K562 (cell line): Measurements from ENCODE around the gene C2orf69. TPM values are rescaled to one million over a fixed set of nuclear protein-coding genes. Genes with fewer than 3 reads are reported as not detected.

Source experiments
- ELF2 ChIP-seq: fragments of 250-450 bp; sonication (Bioruptor Pico); IDR thresholded peaks from 2 replicates; pipeline ENCODE4 v1.5.0; 2021; ENCODE audit warnings: mild to moderate bottlenecking
- HOMEZ ChIP-seq: fragments of 250-450 bp; sonication (Bioruptor Pico); IDR thresholded peaks from 2 replicates; pipeline ENCODE4 v1.4.0; 2020; ENCODE audit warnings: mild to moderate bottlenecking, moderate library complexity
- ID3 ChIP-seq, 2 experiments: fragments of 250-450 bp in 1 of 2; fragments of 450-650 bp in 1 of 2; sonication (Bioruptor Pico) in 1 of 2; IDR thresholded peaks; 2 replicates each; pipeline versions ENCODE4 v1.6.1 to v1.8.0; 2016 to 2021; ENCODE audit warnings: mild to moderate bottlenecking in 2 of 2, moderate library complexity in 2 of 2, missing compliant biosample characterization in 1 of 2, missing genetic modification characterization in 1 of 2
- MAZ ChIP-seq, 2 experiments: fragments of 450-650 bp in 1 of 2; sonication (generic) in 1 of 2; formaldehyde crosslinking; IDR thresholded peaks in 1 of 2; conservative IDR thresholded peaks in 1 of 2; 2 replicates each; pipeline versions ENCODE4 v1.4.0 to v1.5.0; 2020; ENCODE audit warnings: mild to moderate bottlenecking in 1 of 2, missing genetic modification reagents in 1 of 2
- MYBL2 ChIP-seq, 2 experiments: fragments of 450-650 bp in 1 of 2; sonication (generic) in 1 of 2; formaldehyde crosslinking in 1 of 2; IDR thresholded peaks; 2 replicates each; pipeline versions ENCODE4 v1.6.1 to v1.8.1; 2017 to 2022; ENCODE audit warnings: borderline replicate concordance in 1 of 2, inconsistent platforms in 1 of 2, low read depth in 1 of 2, mild to moderate bottlenecking in 1 of 2, missing genetic modification reagents in 1 of 2, moderate library complexity in 1 of 2
- NFE2L1 ChIP-seq: fragments of 450-650 bp; IDR thresholded peaks from 2 replicates; pipeline ENCODE4 v1.6.1; 2016; ENCODE audit warnings: missing genetic modification characterization, low read depth, mild to moderate bottlenecking, missing compliant biosample characterization, moderate library complexity, borderline replicate concordance
- PATZ1 ChIP-seq: fragments of 250-450 bp; sonication (Bioruptor Pico); IDR thresholded peaks from 2 replicates; pipeline ENCODE4 v1.5.0; 2020; ENCODE audit warnings: mild to moderate bottlenecking, borderline replicate concordance
- SRSF9 ChIP-seq: fragments of 200-400 bp; formaldehyde crosslinking; IDR thresholded peaks from 2 replicates; pipeline ENCODE4 v1.6.1; 2017; ENCODE audit warnings: low read depth, low read length, borderline replicate concordance
- TGIF2 ChIP-seq: sonication (generic); formaldehyde crosslinking; IDR thresholded peaks from 2 replicates; pipeline ENCODE4 v1.8.1; 2022; ENCODE audit warnings: mild to moderate bottlenecking, missing genetic modification reagents, moderate library complexity
- TRIM24 ChIP-seq, 2 experiments: fragments of 450-650 bp; IDR thresholded peaks; 2 replicates each; pipeline ENCODE4 v1.6.1; 2016
- ZKSCAN3 ChIP-seq: fragments of 250-450 bp; sonication (Bioruptor Pico); IDR thresholded peaks from 2 replicates; pipeline ENCODE4 v1.4.0; 2020
- ZNF318 ChIP-seq, 2 experiments: fragments of 450-650 bp; IDR thresholded peaks; 2 replicates each; pipeline ENCODE4 v1.6.1; 2016; ENCODE audit warnings: mild to moderate bottlenecking in 2 of 2, borderline replicate concordance in 1 of 2, low read depth in 1 of 2, moderate library complexity in 1 of 2
- ZNF384 ChIP-seq: IDR thresholded peaks from 2 replicates; pipeline ENCODE4 v1.6.1; 2012; ENCODE audit warnings: low read depth, low read length, improper control_type of control experiment
- polyA plus RNA-seq, 8 experiments: library from polyadenylated mRNA; depleted of rRNA in 4 of 8; stranded (reverse) in 5 of 8; unstranded in 3 of 8; fragments of >200 nt; fragmentation: Nextera tagmentation in 2 of 8; fragmentation: Illumina TruSeq in 1 of 8; extraction: Ambion mirVana in 2 of 8; extraction: Trizol in 1 of 8; gene quantifications; 2 replicates each; pipeline versions ENCODE4 v1.2.1 to v1.2.3, GENCODE V29; 2011 to 2014; ENCODE audit warnings: inconsistent platforms in 1 of 8, missing spikeins in 1 of 8
- total RNA-seq, 7 experiments: library from RNA; depleted of rRNA in 6 of 7; stranded (reverse); fragments of >200 nt in 6 of 7; fragmentation: Illumina TruSeq in 2 of 7; extraction: Trizol in 2 of 7; gene quantifications; 2 replicates each; pipeline versions ENCODE4 v1.2.1 to v1.2.3, GENCODE V29; 2011 to 2021; ENCODE audit warnings: low replicate concordance in 1 of 7

Gene C2orf69
- total and polyA plus RNA-seq, 9 of the 15 experiments (the other 6 are each of a cell fraction or from before 2014, with no cell fraction given), result 3.4 to 9.8 (median 5.7) TPM

GRCh38 chr2:199955339-199956061 is 44.4 kb downstream of the C2orf69 start, which contains the start of the genes MAIP1 and TYW5 (continued):
- TF ChIP-seq ID3 (CRISPR knock-in tag; IDR thresholded peaks at IDR 0.05) (no peak), ID3 (tag; IDR thresholded peaks at IDR 0.05) (peak; percentile 81), NFE2L1 (tag) (no peak), SRSF9 (no peak), HOMEZ (CRISPR knock-in tag) (no peak), TRIM24 (IDR thresholded peaks at IDR 0.05) (peak in 1 of 2 experiments; percentile 100; a peak in 2 of 4 replicates), ZNF384 (no peak), ZNF318 (IDR thresholded peaks at IDR 0.05; ENCODE audit: borderline replicate concordance in 1 of 2, low read depth in 1 of 2) (no peak), PATZ1 (CRISPR knock-in tag) (no peak), MAZ (CRISPR knock-in tag; conservative IDR thresholded peaks at IDR 0.05 in 1 of 2, IDR thresholded peaks at IDR 0.05 in 1 of 2) (peak; percentile 56 to 65; a peak in 2 of 4 replicates), ZKSCAN3 (CRISPR knock-in tag) (no peak), ELF2 (CRISPR knock-in tag) (peak; percentile 47; the same call in 1 of the 2 replicates), TGIF2 (no peak), MYBL2 (IDR thresholded peaks at IDR 0.05; ENCODE audit: low read depth) (no peak), MYBL2 (CRISPR knock-in tag; IDR thresholded peaks at IDR 0.05; ENCODE audit: borderline replicate concordance) (no peak)
